ENCODE data around the gene XIAP. TPM values are rescaled to one million over a fixed set of nuclear protein-coding genes. Genes with fewer than 3 reads are reported as not detected.
A peak's percentile ranks its signal among the peaks of the same experiment; 100 is the strongest.
"Not testable (repeated sequence)": the region's sequence is repeated elsewhere in the genome, so short reads cannot be mapped to it uniquely, and the experiment has no call there.

The XIAP gene
- total RNA-seq (10 to 100 TPM; 40.4 to 59.6 (median 46.1) TPM), total RNA-seq (49.0 to 133 (median 98.1) reads per million in 29 experiments)
- 66.5 TPM for total RNA-seq (2013)

GRCh38 chrX:123859846-123860838, at the start of gene XIAP:
Gene XIAP, plus strand, starts transcription at chrX:123860053. Its CDS starts 25,610 bp downstream, at chrX:123885663.
- 0% methylated on average over 4 of the region's 62 CpGs for WGBS (ENCODE audit: insufficient coverage)

GRCh38 chrX:123814343-123814742, 45.5 kb upstream of the XIAP start:
- Mint-ChIP-seq H3K9me3 (no peaks in the 10 kb centered on the region), H3K4me1 (no peaks in the 10 kb centered on the region), H3K27me3 (no peaks in the 10 kb centered on the region), H3K27ac (no peak overlapping the region), H3K36me3 (no peaks in the 10 kb centered on the region), H3K4me3 (no peak overlapping the region)
- ATAC-seq (replicated peaks in 1 of 4): no peak
- DNase-seq: no peak
- H3K9me3 ChIP-seq: no peaks in the 10 kb centered on the region
- ChIA-PET CTCF (no interaction called here), POLR2A (no interaction called here)
- no peak overlapping the region for H3K27ac ChIP-seq (ENCODE audit: low read length)
- WGBS (ENCODE audit: insufficient coverage): no CpG with 5 or more reads among the region's 2 CpGs
- H3K4me3 ChIP-seq (ENCODE audit: control insufficient read depth in 1 of 2, extremely low read depth in 1 of 2, low read length in 1 of 2): no peak overlapping the region
- H3K4me1 ChIP-seq (ENCODE audit: control insufficient read depth in 1 of 2, extremely low read depth in 1 of 2, insufficient read depth in 2 of 2, low read length in 2 of 2): no peaks in the 10 kb centered on the region
- H3K36me3 ChIP-seq (ENCODE audit: control insufficient read depth in 2 of 2, extremely low read depth in 1 of 2, insufficient read depth in 1 of 2, low read length in 1 of 2): no peaks in the 10 kb centered on the region
- no peaks in the 10 kb centered on the region for H3K27me3 ChIP-seq (replicated peaks in 1 of 2; ENCODE audit: control insufficient read depth in 2 of 2, extremely low read depth in 1 of 2, insufficient read depth in 2 of 2, low read length in 1 of 2)

More at GRCh38 chrX:123859846-123860838, at the start of gene XIAP:
- Mint-ChIP-seq H3K27me3 (peaks cover 0 to 15% of the 10 kb centered on the region in 2 donors), H3K4me1 (peaks cover 10 to 26% (median 12%) of the 10 kb centered on the region in 3 donors), H3K9me3 (no peaks in the 10 kb centered on the region), H3K27ac (peak within 1 kb of the TSS; percentile 93 to 94), H3K36me3 (no peaks in the 10 kb centered on the region), H3K4me3 (peak within 1 kb of the TSS; percentile 87 to 89 (median 89))
- DNase-seq (peak; percentile 21 to 71 (median 47)), ATAC-seq (replicated peaks in 1 of 4) (peak; percentile 79 to 83 (median 82))
- no peaks in the 10 kb centered on the region for H3K27me3 ChIP-seq (replicated peaks in 1 of 2; ENCODE audit: control insufficient read depth in 2 of 2, extremely low read depth in 1 of 2, insufficient read depth in 2 of 2, low read length in 1 of 2)
- H3K36me3 ChIP-seq (ENCODE audit: control insufficient read depth in 2 of 2, extremely low read depth in 1 of 2, insufficient read depth in 1 of 2, low read length in 1 of 2): no peaks in the 10 kb centered on the region
- peak within 1 kb of the TSS; percentile 92 for H3K27ac ChIP-seq (ENCODE audit: low read length)
- POLR2A ChIA-PET: interaction anchor here in 1 of 2 donors (0.7 kb wide), 1 partner anchor 486 kb away, joined by 6 read pairs; no protein-coding TSS in a partner anchor
- H3K4me1 ChIP-seq (ENCODE audit: control insufficient read depth in 1 of 2, extremely low read depth in 1 of 2, insufficient read depth in 2 of 2, low read length in 2 of 2): peaks cover 0 to 15% of the 10 kb centered on the region in 2 experiments
- no peaks in the 10 kb centered on the region for H3K9me3 ChIP-seq
- peak within 1 kb of the TSS; percentile 82 to 94 for H3K4me3 ChIP-seq (ENCODE audit: control insufficient read depth in 1 of 2, extremely low read depth in 1 of 2, low read length in 1 of 2)
- CTCF ChIA-PET: interaction anchor here in 1 of 2 donors (0.6 kb wide), 2 partner anchors 17 to 210 kb away, joined by 3 read pairs; no protein-coding TSS in a partner anchor

- CTCF ChIA-PET: not testable (repeated sequence)
These were observed 44.9 kb upstream of the XIAP start for GRCh38 chrX:123814934-123815394.

GRCh38 chrX:123817288-123817894, 42.5 kb upstream of the XIAP start:
- H3K27me3 ChIP-seq (replicated peaks in 1 of 2; ENCODE audit: control insufficient read depth in 2 of 2, extremely low read depth in 1 of 2, insufficient read depth in 2 of 2, low read length in 1 of 2): no peaks in the 10 kb centered on the region
- no peaks in the 10 kb centered on the region for H3K4me1 ChIP-seq (ENCODE audit: control insufficient read depth in 1 of 2, extremely low read depth in 1 of 2, insufficient read depth in 2 of 2, low read length in 2 of 2)
- ChIA-PET CTCF (no interaction called here), POLR2A (no interaction called here)
- DNase-seq: no peak
- H3K4me1 Mint-ChIP-seq: no peaks in the 10 kb centered on the region
- H3K4me3 ChIP-seq (ENCODE audit: control insufficient read depth in 1 of 2, extremely low read depth in 1 of 2, low read length in 1 of 2): no peak overlapping the region
- no peak overlapping the region for H3K27ac Mint-ChIP-seq
- WGBS (ENCODE audit: insufficient coverage): no CpG with 5 or more reads among the region's 6 CpGs
- H3K9me3 Mint-ChIP-seq: no peaks in the 10 kb centered on the region
- H3K4me3 Mint-ChIP-seq: no peak overlapping the region
- H3K36me3 ChIP-seq (ENCODE audit: control insufficient read depth in 2 of 2, extremely low read depth in 1 of 2, insufficient read depth in 1 of 2, low read length in 1 of 2): no peaks in the 10 kb centered on the region
- no peaks in the 10 kb centered on the region for H3K9me3 ChIP-seq
- ATAC-seq (replicated peaks in 1 of 4): no peak
- H3K27ac ChIP-seq (ENCODE audit: low read length): no peak overlapping the region
- H3K27me3 Mint-ChIP-seq: no peaks in the 10 kb centered on the region
- H3K36me3 Mint-ChIP-seq: no peaks in the 10 kb centered on the region

More at GRCh38 chrX:123814934-123815394, 44.9 kb upstream of the XIAP start:
- H3K9me3 Mint-ChIP-seq; H3K9me3 ChIP-seq; DNase-seq; H3K36me3 ChIP-seq (ENCODE audit: control insufficient read depth in 2 of 2, extremely low read depth in 1 of 2, insufficient read depth in 1 of 2, low read length in 1 of 2); POLR2A ChIA-PET; H3K4me1 ChIP-seq (ENCODE audit: control insufficient read depth in 1 of 2, extremely low read depth in 1 of 2, insufficient read depth in 2 of 2, low read length in 2 of 2); H3K36me3 Mint-ChIP-seq; ATAC-seq (replicated peaks in 1 of 4); H3K4me3 Mint-ChIP-seq; H3K27ac ChIP-seq (ENCODE audit: low read length); H3K4me3 ChIP-seq (ENCODE audit: control insufficient read depth in 1 of 2, extremely low read depth in 1 of 2, low read length in 1 of 2); H3K27ac Mint-ChIP-seq; H3K4me1 Mint-ChIP-seq; H3K27me3 Mint-ChIP-seq; H3K27me3 ChIP-seq (replicated peaks in 1 of 2; ENCODE audit: control insufficient read depth in 2 of 2, extremely low read depth in 1 of 2, insufficient read depth in 2 of 2, low read length in 1 of 2): not testable (repeated sequence)
- no CpG with 5 or more reads among the region's 12 CpGs for WGBS (ENCODE audit: insufficient coverage)

GRCh38 chrX:123818243-123818642, 41.6 kb upstream of the XIAP start:
- no peak overlapping the region for H3K4me3 Mint-ChIP-seq
- H3K27me3 ChIP-seq (replicated peaks in 1 of 2; ENCODE audit: control insufficient read depth in 2 of 2, extremely low read depth in 1 of 2, insufficient read depth in 2 of 2, low read length in 1 of 2): no peaks in the 10 kb centered on the region
- H3K36me3 Mint-ChIP-seq: no peaks in the 10 kb centered on the region
- no peak overlapping the region for H3K27ac Mint-ChIP-seq
- no peaks in the 10 kb centered on the region for H3K4me1 Mint-ChIP-seq
- no peak overlapping the region for H3K4me3 ChIP-seq (ENCODE audit: control insufficient read depth in 1 of 2, extremely low read depth in 1 of 2, low read length in 1 of 2)
- no peaks in the 10 kb centered on the region for H3K9me3 ChIP-seq
- H3K4me1 ChIP-seq (ENCODE audit: control insufficient read depth in 1 of 2, extremely low read depth in 1 of 2, insufficient read depth in 2 of 2, low read length in 2 of 2): no peaks in the 10 kb centered on the region
- POLR2A ChIA-PET: no interaction called here
- no peaks in the 10 kb centered on the region for H3K9me3 Mint-ChIP-seq
- no peak for DNase-seq
- CTCF ChIA-PET: interaction anchor here (0.6 kb wide), 4 partner anchors 15 to 135 kb away, joined by 3 to 11 read pairs (median 4); no protein-coding TSS in a partner anchor
- no peak overlapping the region for H3K27ac ChIP-seq (ENCODE audit: low read length)
- no peak for ATAC-seq (replicated peaks in 1 of 4)
- H3K36me3 ChIP-seq (ENCODE audit: control insufficient read depth in 2 of 2, extremely low read depth in 1 of 2, insufficient read depth in 1 of 2, low read length in 1 of 2): no peaks in the 10 kb centered on the region
- no peaks in the 10 kb centered on the region for H3K27me3 Mint-ChIP-seq

- no peaks in the 10 kb centered on the region for H3K4me1 ChIP-seq (ENCODE audit: control insufficient read depth in 1 of 2, extremely low read depth in 1 of 2, insufficient read depth in 2 of 2, low read length in 2 of 2)
- no peak overlapping the region for H3K4me3 ChIP-seq (ENCODE audit: control insufficient read depth in 1 of 2, extremely low read depth in 1 of 2, low read length in 1 of 2)
- no CpG with 5 or more reads among the region's 1 CpG for WGBS (ENCODE audit: insufficient coverage)
- POLR2A ChIA-PET: interaction anchor here in 1 of 2 donors (0.6 kb wide), 1 partner anchor 97 kb away, joined by 3 read pairs; no protein-coding TSS in a partner anchor
- no peaks in the 10 kb centered on the region for H3K27me3 Mint-ChIP-seq
- H3K27ac Mint-ChIP-seq: no peak overlapping the region
- H3K27me3 ChIP-seq (replicated peaks in 1 of 2; ENCODE audit: control insufficient read depth in 2 of 2, extremely low read depth in 1 of 2, insufficient read depth in 2 of 2, low read length in 1 of 2): no peaks in the 10 kb centered on the region
- CTCF ChIA-PET: no interaction called here
- H3K36me3 ChIP-seq (ENCODE audit: control insufficient read depth in 2 of 2, extremely low read depth in 1 of 2, insufficient read depth in 1 of 2, low read length in 1 of 2): no peaks in the 10 kb centered on the region
- no peaks in the 10 kb centered on the region for H3K9me3 ChIP-seq
- no peaks in the 10 kb centered on the region for H3K9me3 Mint-ChIP-seq
- ATAC-seq (replicated peaks in 1 of 4) (no peak), DNase-seq (no peak)
- no peaks in the 10 kb centered on the region for H3K36me3 Mint-ChIP-seq
- H3K4me1 Mint-ChIP-seq: no peaks in the 10 kb centered on the region
- H3K27ac ChIP-seq (ENCODE audit: low read length): no peak overlapping the region
- H3K4me3 Mint-ChIP-seq: no peak overlapping the region
These were observed 36.9 kb upstream of the XIAP start for GRCh38 chrX:123822965-123823364.

All from T-cell (primary cell).